GM19463 (cell line): ENCODE measurements around the gene TMEM38B.
A peak's percentile ranks its signal among the peaks of the same experiment; 100 is the strongest.
"Not testable (repeated sequence)": the region's sequence is repeated elsewhere in the genome, so short reads cannot be mapped to it uniquely, and the experiment has no call there.

Experiments used
- ATAC-seq: cut with Tn5 transposase; IDR thresholded peaks from one replicate; pipeline ENCODE4 v1.9.1; 2021; ENCODE audit warnings: mild to moderate bottlenecking, moderate library complexity; ENCODE audit not compliant: unreplicated experiment

Gene TMEM38B

GRCh38 chr9:105681313-105681712 lies 13.0 kb upstream of the TMEM38B start:
- no peak for ATAC-seq

- no peak for ATAC-seq
These were observed 12.6 kb upstream of the TMEM38B start for GRCh38 chr9:105681724-105682123.

GRCh38 chr9:105683688-105684275 lies 10.6 kb upstream of the TMEM38B start:
- no peak for ATAC-seq

GRCh38 chr9:105686936-105687335 lies 7.4 kb upstream of the TMEM38B start:
- ATAC-seq = no peak

GRCh38 chr9:105690742-105691141 lies 3.6 kb upstream of the TMEM38B start:
- ATAC-seq = no peak

- ATAC-seq = peak; percentile 10
These were observed 729 bp upstream of the TMEM38B start for GRCh38 chr9:105693435-105694189.

- ATAC-seq = peak; percentile 56
These were observed 674 bp downstream of the TMEM38B start for GRCh38 chr9:105694848-105695581.

- no peak for ATAC-seq
These were observed 2.0 kb downstream of the TMEM38B start for GRCh38 chr9:105696219-105696793.

GRCh38 chr9:105697871-105698270 lies 3.5 kb downstream of the TMEM38B start:
- ATAC-seq = no peak

GRCh38 chr9:105698348-105698870 lies 4.1 kb downstream of the TMEM38B start:
- no peak for ATAC-seq

GRCh38 chr9:105700668-105701067 lies 6.3 kb downstream of the TMEM38B start:
- ATAC-seq = no peak

- no peak for ATAC-seq
These were observed 6.8 kb downstream of the TMEM38B start for GRCh38 chr9:105701145-105701544.

GRCh38 chr9:105702207-105702606 lies 7.9 kb downstream of the TMEM38B start:
- ATAC-seq = no peak

- ATAC-seq = not testable (repeated sequence)
These were observed 9.3 kb downstream of the TMEM38B start for GRCh38 chr9:105703638-105704037.

- no peak for ATAC-seq
These were observed 11.8 kb downstream of the TMEM38B start for GRCh38 chr9:105706156-105706555.

- ATAC-seq = no peak
These were observed 14.1 kb downstream of the TMEM38B start for GRCh38 chr9:105708405-105708804.

GRCh38 chr9:105710638-105711037 lies 16.3 kb downstream of the TMEM38B start:
- ATAC-seq = no peak

GRCh38 chr9:105711867-105712266 lies 17.5 kb downstream of the TMEM38B start:
- ATAC-seq = no peak

GRCh38 chr9:105712297-105712696 lies 18.0 kb downstream of the TMEM38B start:
- ATAC-seq = no peak

- ATAC-seq = no peak
These were observed 18.4 kb downstream of the TMEM38B start for GRCh38 chr9:105712773-105713172.

- ATAC-seq = no peak
These were observed 19.1 kb downstream of the TMEM38B start for GRCh38 chr9:105713260-105714019.
